ENCODE results near the gene ACTN1.
"Not testable (repeated sequence)": the region's sequence is repeated elsewhere in the genome, so short reads cannot be mapped to it uniquely, and the experiment has no call there.

- not testable (repeated sequence) for TF ChIP-seq CTCF, POLR2A (IDR thresholded peaks at IDR 0.05)
These were observed 5.9 kb downstream of the ACTN1 start for GRCh38 chr14:68973219-68973565.

Measured in esophagus squamous epithelium (tissue), 4 donors.